Liver (tissue), 3 donors: ENCODE data around the gene GNPTG.

ENCODE experiments used
- ATF3 ChIP-seq: IDR thresholded peaks from 2 replicates; pipeline ENCODE4 v1.6.1; 2016; ENCODE audit warnings: antibody characterized with exemption
- CTCF ChIP-seq: fragments of 150-350 bp; IDR thresholded peaks from 2 replicates; pipeline ENCODE4 v1.5.1; 2017; ENCODE audit warnings: improper control_type of control experiment, low read depth, low read length; ENCODE audit not compliant: missing input control
- EGR1 ChIP-seq, 2 donors: IDR thresholded peaks; 2 replicates each; pipeline ENCODE4 v1.6.1; 2016 to 2018; ENCODE audit warnings: antibody characterized with exemption in 2 of 2, low read depth in 2 of 2
- FOXA1 ChIP-seq: IDR thresholded peaks from 2 replicates; pipeline ENCODE4 v1.6.1; 2016; ENCODE audit warnings: antibody characterized with exemption
- GABPA ChIP-seq, 2 donors: IDR thresholded peaks in 1 of 2; conservative IDR thresholded peaks in 1 of 2; 2 replicates each; pipeline ENCODE4 v1.6.1; 2016; ENCODE audit warnings: antibody characterized with exemption in 2 of 2, mild to moderate bottlenecking in 1 of 2, moderate library complexity in 1 of 2
- JUND ChIP-seq, 2 donors: IDR thresholded peaks; 2 replicates each; pipeline ENCODE4 v1.6.1; 2016; ENCODE audit warnings: antibody characterized with exemption in 2 of 2
- MAX ChIP-seq: IDR thresholded peaks from 2 replicates; pipeline ENCODE4 v1.6.1; 2016; ENCODE audit warnings: antibody characterized with exemption
- RAD21 ChIP-seq, 2 donors: IDR thresholded peaks; 2 replicates each; pipeline ENCODE4 v1.6.1; 2016; ENCODE audit warnings: antibody characterized with exemption in 2 of 2, mild to moderate bottlenecking in 2 of 2
- REST ChIP-seq: IDR thresholded peaks from 2 replicates; pipeline ENCODE4 v1.6.1; 2016; ENCODE audit warnings: antibody characterized with exemption, mild to moderate bottlenecking
- RXRA ChIP-seq, 2 donors: IDR thresholded peaks; 2 replicates each; pipeline ENCODE4 v1.6.1; 2017 to 2018; ENCODE audit warnings: antibody characterized with exemption in 2 of 2, mild to moderate bottlenecking in 1 of 2
- SP1 ChIP-seq: IDR thresholded peaks from 2 replicates; pipeline ENCODE4 v1.6.1; 2018; ENCODE audit warnings: antibody characterized with exemption, mild to moderate bottlenecking
- TAF1 ChIP-seq: conservative IDR thresholded peaks from 2 replicates; pipeline ENCODE4 v1.6.1; 2016; ENCODE audit warnings: antibody characterized with exemption, mild to moderate bottlenecking
- YY1 ChIP-seq: IDR thresholded peaks from 2 replicates; pipeline ENCODE4 v1.6.1; 2016; ENCODE audit warnings: antibody characterized with exemption, mild to moderate bottlenecking
- ZBTB33 ChIP-seq: IDR thresholded peaks from 2 replicates; pipeline ENCODE4 v1.6.1; 2016; ENCODE audit warnings: antibody characterized with exemption
- donor health status: healthy.
- donor health status: healthy.

GRCh38 chr16:1320658-1321240 lies 31.0 kb upstream of the GNPTG start:
- TF ChIP-seq CTCF (no peak), MAX (no peak), REST (no peak), YY1 (no peak), GABPA (IDR thresholded peaks at IDR 0.05 in 1 of 2, conservative IDR thresholded peaks at IDR 0.05 in 1 of 2) (no peak), RXRA (IDR thresholded peaks at IDR 0.05) (no peak), TAF1 (no peak), RAD21 (IDR thresholded peaks at IDR 0.05) (no peak), SP1 (no peak), JUND (IDR thresholded peaks at IDR 0.05) (no peak), ZBTB33 (no peak), ATF3 (no peak), FOXA1 (no peak), EGR1 (IDR thresholded peaks at IDR 0.05; ENCODE audit: low read depth in 2 of 2) (no peak)
